Measurements from ENCODE around the gene STX1B. TPM values are rescaled to one million over a fixed set of nuclear protein-coding genes. Genes with fewer than 3 reads are reported as not detected.

The STX1B gene
- total and polyA plus RNA-seq, 8 donors: 0.24 to 0.85 (median 0.53) TPM

- intact Hi-C loops (cut with DNase I): loop anchor here in 1 of 2 donors (10.0 kb wide), 1 partner anchor 69 kb away; the partner anchor contains the start of genes ZNF646 and ZNF668
Measured at GRCh38 chr16:31006086-31006385, 4.4 kb downstream of the STX1B start.

GRCh38 chr16:31005350-31006085 lies 4.9 kb downstream of the STX1B start:
- intact Hi-C loops (cut with DNase I): loop anchor here in 1 of 2 donors (10.0 kb wide), 1 partner anchor 69 kb away; the partner anchor contains the start of genes ZNF646 and ZNF668
- Histone ChIP-seq H3K4me3 (no peak overlapping the region), H3K4me1 (no peaks in the 10 kb centered on the region), H3K27ac (no peak overlapping the region), H3K36me3 (no peaks in the 10 kb centered on the region), H3K27me3 (peaks cover 21 to 70% of the 10 kb centered on the region in 2 donors), H3K9me3 (no peaks in the 10 kb centered on the region)
- ATAC-seq (no peak), DNase-seq (no peak)
- TF ChIP-seq CTCF (IDR thresholded peaks at IDR 0.05): no peak

More at GRCh38 chr16:31006086-31006385, 4.4 kb downstream of the STX1B start:
- no peak for TF ChIP-seq CTCF (IDR thresholded peaks at IDR 0.05)
- Histone ChIP-seq H3K27ac (no peak overlapping the region), H3K27me3 (peaks cover 26 to 76% of the 10 kb centered on the region in 2 donors), H3K4me1 (no peaks in the 10 kb centered on the region), H3K9me3 (no peaks in the 10 kb centered on the region), H3K36me3 (no peaks in the 10 kb centered on the region), H3K4me3 (no peak overlapping the region)
- ATAC-seq (no peak), DNase-seq (no peak)

DNA sequence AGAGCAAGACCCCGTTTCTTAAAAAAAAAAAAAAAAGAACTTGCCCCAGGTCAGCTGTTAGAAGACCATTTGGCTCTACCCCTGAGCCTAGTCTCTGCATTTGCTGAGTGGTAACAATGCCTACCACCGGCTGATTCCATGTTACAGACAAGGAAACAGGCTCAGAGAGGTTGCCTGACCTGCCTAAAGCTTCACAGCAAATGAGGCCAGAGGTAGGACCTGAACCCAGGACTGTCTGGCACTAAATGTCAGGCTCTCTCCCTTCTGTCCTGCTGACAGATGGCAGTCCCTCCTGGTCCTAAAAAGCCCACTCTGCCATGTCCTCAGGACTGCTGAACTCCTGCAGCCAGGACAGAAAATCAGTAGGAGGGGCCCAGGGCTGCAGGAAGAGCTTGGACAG lies 5.8 kb downstream of the STX1B start:
- Histone ChIP-seq H3K27me3 (peaks cover 17 to 62% of the 10 kb centered on the region in 2 donors), H3K4me3 (no peak overlapping the region), H3K9me3 (no peaks in the 10 kb centered on the region), H3K36me3 (no peaks in the 10 kb centered on the region), H3K27ac (no peak overlapping the region), H3K4me1 (no peaks in the 10 kb centered on the region)
- intact Hi-C loops (cut with DNase I): loop anchor here in 1 of 2 donors (10.0 kb wide), 1 partner anchor 70 kb away; the partner anchor contains the start of genes ZNF646 and ZNF668
- TF ChIP-seq CTCF (IDR thresholded peaks at IDR 0.05): no peak
- no peak for ATAC-seq
- DNase-seq: no peak

GRCh38 chr16:31003744-31004143 lies 6.7 kb downstream of the STX1B start:
- DNase-seq: no peak
- no peaks in the 10 kb centered on the region for H3K36me3 ChIP-seq
- no peaks in the 10 kb centered on the region for H3K9me3 ChIP-seq
- intact Hi-C loops (cut with DNase I): loop anchor here in 1 of 2 donors (10.0 kb wide), 1 partner anchor 71 kb away; the partner anchor contains the start of genes ZNF646 and ZNF668
- H3K27ac ChIP-seq: no peak overlapping the region
- peaks cover 7 to 53% of the 10 kb centered on the region in 2 donors for H3K27me3 ChIP-seq
- TF ChIP-seq CTCF (IDR thresholded peaks at IDR 0.05): no peak
- ATAC-seq: no peak
- H3K4me3 ChIP-seq: no peak overlapping the region
- H3K4me1 ChIP-seq: no peaks in the 10 kb centered on the region

DNA sequence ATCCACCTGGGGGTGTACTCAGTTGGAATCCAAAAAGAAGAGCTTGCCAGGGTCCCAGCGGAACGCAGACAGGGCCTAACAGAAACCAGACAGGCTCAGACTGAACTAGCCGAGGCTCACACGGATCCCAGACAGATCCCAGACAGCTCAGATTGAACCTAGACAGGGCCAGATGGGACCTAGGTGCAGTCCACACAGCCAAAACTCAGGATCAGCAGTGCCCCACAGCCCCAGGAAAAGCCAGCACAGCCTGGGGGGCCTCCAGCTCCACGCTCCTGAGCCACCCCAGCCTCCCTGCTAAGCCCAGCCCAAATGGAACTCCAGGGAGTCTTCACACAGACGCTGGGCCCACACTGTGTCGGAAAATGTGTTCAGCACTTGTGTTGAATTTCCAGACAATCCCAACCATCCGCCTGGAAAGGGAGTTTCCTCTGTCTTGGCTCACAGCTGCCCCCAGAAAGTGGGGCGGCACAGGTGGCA lies 7.5 kb downstream of the STX1B start:
- Histone ChIP-seq H3K4me1 (peaks cover 0 to 2% of the 10 kb centered on the region in 2 donors), H3K9me3 (no peaks in the 10 kb centered on the region), H3K4me3 (no peak overlapping the region), H3K27ac (no peak overlapping the region), H3K27me3 (peaks cover 1 to 44% of the 10 kb centered on the region in 2 donors), H3K36me3 (no peaks in the 10 kb centered on the region)
- no peak for TF ChIP-seq CTCF (IDR thresholded peaks at IDR 0.05)
- DNase-seq: no peak
- ATAC-seq: no peak
- intact Hi-C loops (cut with DNase I): loop anchor here in 1 of 2 donors (10.0 kb wide), 1 partner anchor 72 kb away; the partner anchor contains the start of genes ZNF646 and ZNF668

Data from left lung (tissue), 10 donors.